ENCODE results near the gene RFK. TPM values are rescaled to one million over a fixed set of nuclear protein-coding genes. Genes with fewer than 3 reads are reported as not detected.

The RFK gene
- total RNA-seq, 1 experiment from 2014 or later = 33.2 TPM

DNA sequence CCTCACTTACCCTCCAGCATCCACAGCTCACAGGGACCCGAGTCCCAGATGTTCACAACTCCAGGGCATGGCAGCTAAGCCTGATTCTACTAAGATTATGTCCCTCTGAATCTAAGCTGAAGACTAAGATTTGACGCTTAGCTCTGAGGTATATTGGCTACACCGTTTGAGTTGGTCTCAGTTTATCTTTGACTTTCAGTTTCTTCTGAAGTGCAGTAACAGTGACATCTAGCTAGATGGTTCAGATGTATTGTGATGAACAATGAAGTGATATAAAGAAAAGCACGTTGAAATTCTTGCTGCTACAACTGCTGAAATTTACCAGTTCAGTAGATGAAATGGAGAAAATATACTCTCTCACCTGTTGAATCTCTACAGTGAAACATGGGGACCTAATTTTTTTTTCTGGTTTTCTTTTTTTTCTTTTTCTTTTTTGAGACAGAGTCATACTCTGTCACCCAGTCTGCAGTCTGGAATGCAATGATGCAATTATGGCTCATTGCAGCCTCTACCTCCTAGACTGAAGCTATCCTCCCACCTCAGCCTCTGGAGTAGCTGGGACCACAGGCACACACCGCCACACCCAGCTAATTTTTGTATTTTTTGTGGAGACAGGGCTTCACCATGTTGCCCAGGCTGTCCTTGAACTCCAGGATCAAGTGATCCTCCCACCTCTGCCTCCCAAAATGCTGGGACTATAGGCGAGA, 15.7 kb downstream of the RFK start:
- POLR2A ChIA-PET = no interaction called here
- DNase-seq (ENCODE audit: low read depth, low spot score) = no peak
- Histone ChIP-seq H3K36me3 (ENCODE audit: control insufficient read depth, insufficient read depth, low read length) (no peaks in the 10 kb centered on the region), H3K9me3 (ENCODE audit: control insufficient read depth, insufficient read depth, low read depth, low read length) (no peaks in the 10 kb centered on the region), H3K27me3 (ENCODE audit: control insufficient read depth, insufficient read depth, low read length) (no peaks in the 10 kb centered on the region), H3K4me1 (ENCODE audit: control insufficient read depth, insufficient read depth, low read length) (no peaks in the 10 kb centered on the region), H3K4me3 (ENCODE audit: low read depth in 2 of 2, low read length in 2 of 2) (no peak overlapping the region), H3K27ac (ENCODE audit: low read length) (no peak overlapping the region)
- BruUV-seq (replicated peaks) = no TSS peak
- no peak for ATAC-seq
- CTCF ChIA-PET = no interaction called here
- no peak for TF ChIP-seq TCF7L2 (IDR thresholded peaks at IDR 0.05; ENCODE audit: low read depth, low read length)
- TF ChIP-seq POLR2AphosphoS5 (IDR thresholded peaks at IDR 0.05; ENCODE audit: low read depth, low read length) = no peak
- TF ChIP-seq, protein P1, sequence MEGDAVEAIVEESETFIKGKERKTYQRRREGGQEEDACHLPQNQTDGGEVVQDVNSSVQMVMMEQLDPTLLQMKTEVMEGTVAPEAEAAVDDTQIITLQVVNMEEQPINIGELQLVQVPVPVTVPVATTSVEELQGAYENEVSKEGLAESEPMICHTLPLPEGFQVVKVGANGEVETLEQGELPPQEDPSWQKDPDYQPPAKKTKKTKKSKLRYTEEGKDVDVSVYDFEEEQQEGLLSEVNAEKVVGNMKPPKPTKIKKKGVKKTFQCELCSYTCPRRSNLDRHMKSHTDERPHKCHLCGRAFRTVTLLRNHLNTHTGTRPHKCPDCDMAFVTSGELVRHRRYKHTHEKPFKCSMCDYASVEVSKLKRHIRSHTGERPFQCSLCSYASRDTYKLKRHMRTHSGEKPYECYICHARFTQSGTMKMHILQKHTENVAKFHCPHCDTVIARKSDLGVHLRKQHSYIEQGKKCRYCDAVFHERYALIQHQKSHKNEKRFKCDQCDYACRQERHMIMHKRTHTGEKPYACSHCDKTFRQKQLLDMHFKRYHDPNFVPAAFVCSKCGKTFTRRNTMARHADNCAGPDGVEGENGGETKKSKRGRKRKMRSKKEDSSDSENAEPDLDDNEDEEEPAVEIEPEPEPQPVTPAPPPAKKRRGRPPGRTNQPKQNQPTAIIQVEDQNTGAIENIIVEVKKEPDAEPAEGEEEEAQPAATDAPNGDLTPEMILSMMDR (IDR thresholded peaks at IDR 0.05) = no peak
- TF ChIP-seq, protein P2, sequence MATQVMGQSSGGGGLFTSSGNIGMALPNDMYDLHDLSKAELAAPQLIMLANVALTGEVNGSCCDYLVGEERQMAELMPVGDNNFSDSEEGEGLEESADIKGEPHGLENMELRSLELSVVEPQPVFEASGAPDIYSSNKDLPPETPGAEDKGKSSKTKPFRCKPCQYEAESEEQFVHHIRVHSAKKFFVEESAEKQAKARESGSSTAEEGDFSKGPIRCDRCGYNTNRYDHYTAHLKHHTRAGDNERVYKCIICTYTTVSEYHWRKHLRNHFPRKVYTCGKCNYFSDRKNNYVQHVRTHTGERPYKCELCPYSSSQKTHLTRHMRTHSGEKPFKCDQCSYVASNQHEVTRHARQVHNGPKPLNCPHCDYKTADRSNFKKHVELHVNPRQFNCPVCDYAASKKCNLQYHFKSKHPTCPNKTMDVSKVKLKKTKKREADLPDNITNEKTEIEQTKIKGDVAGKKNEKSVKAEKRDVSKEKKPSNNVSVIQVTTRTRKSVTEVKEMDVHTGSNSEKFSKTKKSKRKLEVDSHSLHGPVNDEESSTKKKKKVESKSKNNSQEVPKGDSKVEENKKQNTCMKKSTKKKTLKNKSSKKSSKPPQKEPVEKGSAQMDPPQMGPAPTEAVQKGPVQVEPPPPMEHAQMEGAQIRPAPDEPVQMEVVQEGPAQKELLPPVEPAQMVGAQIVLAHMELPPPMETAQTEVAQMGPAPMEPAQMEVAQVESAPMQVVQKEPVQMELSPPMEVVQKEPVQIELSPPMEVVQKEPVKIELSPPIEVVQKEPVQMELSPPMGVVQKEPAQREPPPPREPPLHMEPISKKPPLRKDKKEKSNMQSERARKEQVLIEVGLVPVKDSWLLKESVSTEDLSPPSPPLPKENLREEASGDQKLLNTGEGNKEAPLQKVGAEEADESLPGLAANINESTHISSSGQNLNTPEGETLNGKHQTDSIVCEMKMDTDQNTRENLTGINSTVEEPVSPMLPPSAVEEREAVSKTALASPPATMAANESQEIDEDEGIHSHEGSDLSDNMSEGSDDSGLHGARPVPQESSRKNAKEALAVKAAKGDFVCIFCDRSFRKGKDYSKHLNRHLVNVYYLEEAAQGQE (IDR thresholded peaks at IDR 0.05; ENCODE audit: insufficient read depth in 1 of 2, low read depth in 2 of 2, low read length in 1 of 2) = no peak
- TF ChIP-seq SIN3A (IDR thresholded peaks at IDR 0.05; ENCODE audit: borderline replicate concordance, insufficient read depth, low read depth, low read length) = no peak
- intact Hi-C loops (cut with micrococcal nuclease; ENCODE audit: unreplicated experiment) = no loop called here
- in situ Hi-C loops (cut with HindIII; ENCODE audit: low pct_unique_long_range_greater_than_20kb, low sequenced_read_pairs) = no loop called here

DNA sequence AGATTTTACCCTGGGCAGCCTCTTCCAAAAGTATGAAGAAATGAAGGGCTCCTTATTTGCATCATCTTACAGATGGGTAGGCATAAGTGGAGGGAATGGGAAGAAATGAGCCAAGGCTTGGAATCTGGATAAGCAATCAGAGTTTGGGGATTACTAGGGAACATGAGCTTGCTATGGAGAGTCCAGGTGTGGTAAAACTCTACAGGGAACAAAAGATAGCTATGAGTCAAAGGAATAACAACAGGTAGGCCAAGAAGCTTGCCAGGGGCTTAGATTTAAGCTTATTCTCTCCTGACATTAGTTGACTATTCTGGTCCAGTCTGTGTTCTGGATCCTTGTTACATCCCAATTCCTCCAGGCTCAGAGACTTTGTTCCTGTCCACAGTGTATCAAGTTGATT, 16.4 kb downstream of the RFK start:
- CTCF ChIA-PET = no interaction called here
- in situ Hi-C loops (cut with HindIII; ENCODE audit: low pct_unique_long_range_greater_than_20kb, low sequenced_read_pairs) = no loop called here
- Histone ChIP-seq H3K27ac (ENCODE audit: low read length) (no peak overlapping the region), H3K9me3 (ENCODE audit: control insufficient read depth, insufficient read depth, low read depth, low read length) (no peaks in the 10 kb centered on the region), H3K36me3 (ENCODE audit: control insufficient read depth, insufficient read depth, low read length) (no peaks in the 10 kb centered on the region), H3K4me3 (ENCODE audit: low read depth in 2 of 2, low read length in 2 of 2) (no peak overlapping the region), H3K27me3 (ENCODE audit: control insufficient read depth, insufficient read depth, low read length) (no peaks in the 10 kb centered on the region), H3K4me1 (ENCODE audit: control insufficient read depth, insufficient read depth, low read length) (no peaks in the 10 kb centered on the region)
- TF ChIP-seq TCF7L2 (IDR thresholded peaks at IDR 0.05; ENCODE audit: low read depth, low read length) = no peak
- TF ChIP-seq, protein P1 (IDR thresholded peaks at IDR 0.05) = no peak
- no peak for TF ChIP-seq POLR2AphosphoS5 (IDR thresholded peaks at IDR 0.05; ENCODE audit: low read depth, low read length)
- no peak for TF ChIP-seq SIN3A (IDR thresholded peaks at IDR 0.05; ENCODE audit: borderline replicate concordance, insufficient read depth, low read depth, low read length)
- TF ChIP-seq, protein P2 (IDR thresholded peaks at IDR 0.05; ENCODE audit: insufficient read depth in 1 of 2, low read depth in 2 of 2, low read length in 1 of 2) = no peak
- intact Hi-C loops (cut with micrococcal nuclease; ENCODE audit: unreplicated experiment) = no loop called here
- no TSS peak for BruUV-seq (replicated peaks)
- POLR2A ChIA-PET = no interaction called here
- no peak for ATAC-seq
- no peak for DNase-seq (ENCODE audit: low read depth, low spot score)
